Liver (tissue), 3 donors: ENCODE data around the gene CROCC2.

Experiments
- GABPA ChIP-seq, 2 donors: IDR thresholded peaks in 1 of 2; conservative IDR thresholded peaks in 1 of 2; 2 replicates each; pipeline ENCODE4 v1.6.1; 2016; ENCODE audit warnings: antibody characterized with exemption in 2 of 2, mild to moderate bottlenecking in 1 of 2, moderate library complexity in 1 of 2
- YY1 ChIP-seq: IDR thresholded peaks from 2 replicates; pipeline ENCODE4 v1.6.1; 2016; ENCODE audit warnings: antibody characterized with exemption, mild to moderate bottlenecking
- TF ChIP-seq, protein P1 (sequence below): IDR thresholded peaks from 2 replicates; pipeline ENCODE4 v1.6.1; 2016; ENCODE audit warnings: antibody characterized with exemption
- TF ChIP-seq, protein P2 (sequence below): fragments of 150-350 bp; IDR thresholded peaks from 2 replicates; pipeline ENCODE4 v1.5.1; 2017; ENCODE audit warnings: improper control_type of control experiment, low read depth, low read length; ENCODE audit not compliant: missing input control
- donor health status: healthy.
- donor health status: healthy.

DNA sequence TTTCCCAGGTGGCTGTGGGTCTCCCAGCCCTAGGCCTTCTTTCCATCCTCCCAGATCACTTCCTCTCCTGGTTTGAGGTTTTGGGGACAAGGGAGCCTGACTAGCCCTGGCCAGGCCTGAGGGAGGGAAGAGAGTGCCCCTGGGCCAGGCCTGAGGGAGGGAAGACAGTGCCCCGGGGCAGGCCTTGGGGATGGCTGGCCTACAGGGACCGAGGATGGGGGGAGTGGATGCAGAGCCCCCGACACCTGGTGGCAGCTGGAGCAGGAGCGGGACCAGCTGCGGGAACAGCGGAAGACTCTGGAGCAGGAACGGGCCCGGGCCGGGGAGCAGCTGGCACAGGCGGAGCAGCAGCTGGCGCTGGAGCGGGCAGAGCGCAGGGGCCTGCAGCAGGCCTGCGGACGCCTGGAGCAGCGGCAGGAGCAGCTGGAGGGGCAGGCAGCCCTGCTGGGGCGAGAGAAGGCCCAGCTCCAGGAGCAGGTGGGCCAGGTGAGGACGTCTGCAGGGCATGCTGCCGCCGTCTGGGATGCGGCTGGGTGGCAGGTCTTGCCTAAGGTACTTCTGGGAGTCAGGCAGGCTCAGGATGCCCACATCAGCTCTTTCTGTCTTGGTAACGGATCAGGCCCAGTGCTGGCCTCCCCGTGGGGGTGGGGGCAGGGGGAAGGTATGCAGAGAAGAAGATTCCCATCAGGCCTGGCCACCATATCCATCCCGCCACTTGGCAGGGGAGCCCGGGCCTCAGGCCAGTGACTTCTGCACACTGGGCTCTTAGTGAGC lies 29.2 kb downstream of the CROCC2 start:
- TF ChIP-seq YY1 (no peak), GABPA (IDR thresholded peaks at IDR 0.05 in 1 of 2, conservative IDR thresholded peaks at IDR 0.05 in 1 of 2) (no peak)
- TF ChIP-seq, protein P1, sequence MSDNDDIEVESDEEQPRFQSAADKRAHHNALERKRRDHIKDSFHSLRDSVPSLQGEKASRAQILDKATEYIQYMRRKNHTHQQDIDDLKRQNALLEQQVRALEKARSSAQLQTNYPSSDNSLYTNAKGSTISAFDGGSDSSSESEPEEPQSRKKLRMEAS: no peak
- TF ChIP-seq, protein P2, sequence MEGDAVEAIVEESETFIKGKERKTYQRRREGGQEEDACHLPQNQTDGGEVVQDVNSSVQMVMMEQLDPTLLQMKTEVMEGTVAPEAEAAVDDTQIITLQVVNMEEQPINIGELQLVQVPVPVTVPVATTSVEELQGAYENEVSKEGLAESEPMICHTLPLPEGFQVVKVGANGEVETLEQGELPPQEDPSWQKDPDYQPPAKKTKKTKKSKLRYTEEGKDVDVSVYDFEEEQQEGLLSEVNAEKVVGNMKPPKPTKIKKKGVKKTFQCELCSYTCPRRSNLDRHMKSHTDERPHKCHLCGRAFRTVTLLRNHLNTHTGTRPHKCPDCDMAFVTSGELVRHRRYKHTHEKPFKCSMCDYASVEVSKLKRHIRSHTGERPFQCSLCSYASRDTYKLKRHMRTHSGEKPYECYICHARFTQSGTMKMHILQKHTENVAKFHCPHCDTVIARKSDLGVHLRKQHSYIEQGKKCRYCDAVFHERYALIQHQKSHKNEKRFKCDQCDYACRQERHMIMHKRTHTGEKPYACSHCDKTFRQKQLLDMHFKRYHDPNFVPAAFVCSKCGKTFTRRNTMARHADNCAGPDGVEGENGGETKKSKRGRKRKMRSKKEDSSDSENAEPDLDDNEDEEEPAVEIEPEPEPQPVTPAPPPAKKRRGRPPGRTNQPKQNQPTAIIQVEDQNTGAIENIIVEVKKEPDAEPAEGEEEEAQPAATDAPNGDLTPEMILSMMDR: no peak
